Epithelial cell of proximal tubule (primary cell): ENCODE results near the gene HHATL. TPM values are rescaled to one million over a fixed set of nuclear protein-coding genes. Genes with fewer than 3 reads are reported as not detected.

Experiments
- DNase-seq: peaks from one replicate; pipeline ENCODE4 v3.0.0-alpha.2; 2011; ENCODE audit warnings: low read depth
- H3K4me3 ChIP-seq: 2 replicates; pipeline ENCODE4 v1.5.1; 2011; ENCODE audit warnings: low read depth, mild to moderate bottlenecking, low read length
- CTCF ChIP-seq: conservative IDR thresholded peaks from 2 replicates; pipeline ENCODE4 v1.5.1; 2012; ENCODE audit warnings: low read depth, mild to moderate bottlenecking, low read length
- total RNA-seq: library from RNA; depleted of rRNA; stranded (reverse); fragments of >200 nt; gene quantifications from 2 replicates; pipeline ENCODE4 v1.2.3, GENCODE V29; 2015

Gene HHATL
- total RNA-seq, 1 donor from 2014 or later, result not detected

- H3K4me3 ChIP-seq, result no peak overlapping the region
- TF ChIP-seq CTCF, result no peak
- no peak for DNase-seq
Observed at GRCh38 chr3:42720126-42720525, 17.5 kb upstream of the HHATL start.

GRCh38 chr3:42719002-42719401 is 16.4 kb upstream of the HHATL start:
- no peak for DNase-seq
- TF ChIP-seq CTCF, result no peak
- no peak overlapping the region for H3K4me3 ChIP-seq

GRCh38 chr3:42718338-42718737 is 15.7 kb upstream of the HHATL start:
- H3K4me3 ChIP-seq, result no peak overlapping the region
- no peak for TF ChIP-seq CTCF
- no peak for DNase-seq

GRCh38 chr3:42717306-42717705 is 14.7 kb upstream of the HHATL start:
- TF ChIP-seq CTCF, result no peak
- H3K4me3 ChIP-seq, result no peak overlapping the region

GRCh38 chr3:42714171-42714852 is 11.7 kb upstream of the HHATL start:
- no peak overlapping the region for H3K4me3 ChIP-seq
- DNase-seq, result no peak
- no peak for TF ChIP-seq CTCF

More at GRCh38 chr3:42717306-42717705, 14.7 kb upstream of the HHATL start:
- no peak for DNase-seq

GRCh38 chr3:42713747-42714146 is 11.1 kb upstream of the HHATL start:
- TF ChIP-seq CTCF, result no peak
- H3K4me3 ChIP-seq, result no peak overlapping the region
- no peak for DNase-seq

- no peak for TF ChIP-seq CTCF
- DNase-seq, result no peak
- H3K4me3 ChIP-seq, result no peak overlapping the region
Observed at GRCh38 chr3:42712688-42713372, 10.2 kb upstream of the HHATL start.
